HT1080 (cell line): ENCODE data around the gene MANSC1. TPM values are rescaled to one million over a fixed set of nuclear protein-coding genes. Genes with fewer than 3 reads are reported as not detected.
"Not testable (repeated sequence)": the region's sequence is repeated elsewhere in the genome, so short reads cannot be mapped to it uniquely, and the experiment has no call there.

Source experiments
- DNase-seq: peaks from one replicate; pipeline ENCODE4 v3.0.0-alpha.2; 2015; ENCODE audit warnings: low read depth
- total RNA-seq: library from RNA; depleted of rRNA; stranded (reverse); fragments of >200 nt; shearing (Covaris generic); gene quantifications from 2 replicates; pipeline ENCODE4 v1.2.3, GENCODE V29; 2014

Gene MANSC1
- total RNA-seq, 1 experiment from 2014 or later, result 3.4 TPM

- DNase-seq, result peak; percentile 55
Observed at GRCh38 chr12:12327802-12328201, 22.2 kb downstream of the MANSC1 start.

- no peak for DNase-seq
Observed at GRCh38 chr12:12326262-12326661, 23.8 kb downstream of the MANSC1 start.

GRCh38 chr12:12323591-12323990, 26.5 kb downstream of the MANSC1 start:
- DNase-seq, result no peak

GRCh38 chr12:12323118-12323517, 26.9 kb downstream of the MANSC1 start:
- no peak for DNase-seq

GRCh38 chr12:12319451-12320183, 30.4 kb downstream of the MANSC1 start:
- DNase-seq, result no peak

DNA sequence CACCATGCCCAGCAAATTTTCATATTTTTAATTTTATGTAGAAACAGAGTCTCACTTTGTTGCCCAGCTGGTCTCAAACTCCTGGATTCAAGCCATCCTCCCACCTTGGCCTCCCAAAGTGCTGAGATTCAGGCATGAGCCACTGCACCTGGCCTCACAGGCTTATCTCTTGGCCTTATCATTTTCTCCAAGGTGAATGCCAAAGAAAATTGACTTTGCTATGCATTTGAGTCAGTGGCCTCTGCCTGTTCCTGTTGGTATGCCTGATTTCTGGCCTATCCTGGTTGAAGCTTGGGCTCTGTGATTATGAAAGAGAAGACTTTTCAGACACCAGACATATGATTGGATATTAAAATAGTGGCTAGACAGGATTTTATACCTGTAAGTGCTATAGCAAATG, 34.2 kb downstream of the MANSC1 start:
- no peak for DNase-seq

GRCh38 chr12:12310695-12311094, 39.3 kb downstream of the MANSC1 start:
- not testable (repeated sequence) for DNase-seq

DNA sequence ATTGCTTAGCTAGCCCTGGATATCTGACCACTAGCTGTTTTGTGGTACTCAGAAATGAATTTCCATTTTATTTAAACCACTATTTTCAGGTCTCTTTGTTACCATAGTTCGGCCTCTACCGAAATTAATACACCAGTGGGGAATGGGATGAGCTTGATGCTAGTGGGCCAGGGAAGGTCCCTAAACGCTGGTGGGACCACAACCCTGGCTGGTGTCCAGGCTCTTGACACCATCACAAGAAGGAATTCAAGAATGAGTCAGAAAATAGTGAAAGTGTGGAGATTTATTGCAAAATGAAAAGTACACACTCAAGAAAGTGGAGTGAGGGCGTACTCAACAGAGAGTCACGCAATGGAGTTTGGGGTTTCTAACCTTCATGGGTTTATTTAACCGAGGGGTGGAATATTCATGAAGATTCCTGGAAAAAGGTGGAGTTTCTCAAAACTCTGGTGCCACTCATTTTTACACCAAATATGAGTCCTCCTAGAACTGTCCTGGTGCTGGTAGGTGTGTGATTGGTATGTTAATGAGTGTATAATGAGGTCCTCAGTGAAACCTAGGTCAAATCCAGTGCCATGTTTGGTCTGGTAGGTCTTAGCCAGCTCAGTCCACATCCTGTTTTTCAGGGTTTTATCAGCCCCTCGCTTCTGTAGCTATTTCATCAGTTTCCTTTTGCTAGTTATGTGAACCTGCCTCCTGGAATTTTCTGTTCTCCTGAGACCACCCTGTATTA, 44.3 kb downstream of the MANSC1 start:
- no peak for DNase-seq

DNA sequence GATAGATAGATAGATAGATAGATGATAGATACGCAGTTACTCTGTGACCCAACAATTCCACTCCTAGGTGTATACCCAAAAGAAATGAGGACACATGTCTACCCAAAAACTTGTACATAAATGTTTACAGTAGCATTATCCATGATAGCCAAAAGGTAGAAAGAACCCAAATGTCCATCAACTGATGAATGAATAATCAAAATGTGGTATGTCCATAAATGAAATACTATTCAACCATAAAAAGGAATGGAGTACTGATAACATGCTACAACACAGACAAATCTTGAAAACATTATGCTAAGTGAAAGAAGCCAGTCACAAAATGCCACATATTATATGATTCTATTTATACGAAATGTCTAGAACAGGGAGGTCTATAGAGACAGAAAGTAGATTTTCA, 47.1 kb downstream of the MANSC1 start:
- DNase-seq, result no peak

DNA sequence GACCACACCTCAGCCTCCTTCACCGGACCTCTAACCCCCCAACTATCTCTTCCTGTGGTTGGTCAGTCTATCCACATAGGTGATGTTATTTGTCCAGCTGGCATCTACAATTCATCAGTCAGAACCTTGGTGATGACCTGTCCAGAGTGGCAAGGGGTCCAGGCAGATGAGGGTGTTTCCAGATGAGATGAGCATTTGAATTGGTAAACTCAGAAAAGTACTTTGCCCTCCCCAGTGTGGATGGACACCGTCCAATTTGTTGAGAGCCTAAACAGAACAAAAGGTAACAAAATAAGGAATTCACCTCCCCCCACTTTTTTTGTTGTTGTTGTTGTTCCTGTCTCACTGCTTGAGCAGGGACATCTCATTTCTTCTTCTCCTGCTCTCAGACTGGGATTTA, 48.9 kb downstream of the MANSC1 start:
- no peak for DNase-seq

DNA sequence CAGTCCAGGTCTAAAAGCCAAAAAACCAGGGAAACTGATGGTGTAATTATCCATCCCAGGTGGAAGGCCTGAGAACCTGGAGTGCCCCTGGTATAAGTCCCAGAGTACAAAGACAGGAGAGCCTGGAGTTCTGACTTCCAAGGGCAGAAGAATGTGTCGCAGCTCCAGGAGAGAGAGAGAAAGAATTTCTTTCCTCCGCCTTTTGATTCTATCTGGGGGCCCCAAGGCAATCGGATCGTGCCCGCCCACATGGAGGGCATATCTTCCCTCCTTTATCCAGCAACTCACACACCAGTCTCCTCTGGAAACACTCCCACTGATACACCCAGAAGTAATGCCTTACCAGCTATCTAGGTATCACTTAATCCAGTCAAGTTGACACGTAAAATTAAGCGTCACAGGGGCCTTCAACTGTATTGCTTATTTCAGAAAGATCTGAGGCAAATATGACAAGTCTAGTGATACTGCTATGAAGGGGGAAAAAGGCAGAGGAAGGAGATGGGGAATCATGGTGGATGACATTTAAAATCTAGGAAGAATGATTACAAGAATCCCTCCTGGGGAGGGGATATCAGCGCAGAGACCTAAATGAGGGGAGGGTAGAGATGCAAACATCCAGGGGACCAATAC, 52.7 kb downstream of the MANSC1 start:
- no peak for DNase-seq

DNA sequence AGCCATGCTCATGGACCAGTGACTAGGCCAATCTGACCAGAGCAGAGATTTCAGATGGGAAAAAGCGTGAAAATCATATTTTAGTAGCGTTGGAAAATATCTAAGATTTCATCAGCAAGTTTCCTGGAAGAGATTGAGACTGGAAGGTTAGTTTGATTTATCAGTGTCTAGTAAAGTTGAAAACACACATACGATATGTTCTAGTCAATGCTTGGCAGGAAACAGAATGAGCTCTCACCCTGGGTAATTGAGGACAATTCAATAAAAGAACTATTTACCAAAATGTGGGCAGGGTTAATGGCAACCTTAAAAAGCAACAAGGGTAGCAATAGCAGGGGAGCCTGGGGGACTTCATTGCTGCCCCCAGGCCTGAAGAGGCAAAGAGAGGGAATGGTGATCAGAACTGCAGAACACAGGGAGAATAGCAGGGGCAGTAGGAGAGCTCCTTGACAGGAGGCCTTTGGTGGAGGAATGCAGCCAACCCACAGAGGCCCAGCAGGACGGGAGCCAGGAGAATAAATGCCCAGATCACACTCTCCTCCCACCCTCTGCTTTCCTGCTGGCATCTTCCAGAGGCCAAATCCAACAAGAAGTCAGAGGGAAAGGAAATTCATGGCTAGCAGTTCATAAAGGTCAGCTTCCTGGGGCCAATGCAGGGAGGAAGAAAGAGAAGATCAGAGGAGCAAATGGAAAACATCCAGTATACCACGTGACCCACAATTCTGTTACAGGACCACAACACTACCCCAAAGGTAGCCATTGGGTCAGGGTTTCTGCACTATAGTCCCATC, 55.6 kb downstream of the MANSC1 start:
- DNase-seq, result peak; percentile 28

GRCh38 chr12:12290206-12290605, 59.8 kb downstream of the MANSC1 start:
- no peak for DNase-seq

DNA sequence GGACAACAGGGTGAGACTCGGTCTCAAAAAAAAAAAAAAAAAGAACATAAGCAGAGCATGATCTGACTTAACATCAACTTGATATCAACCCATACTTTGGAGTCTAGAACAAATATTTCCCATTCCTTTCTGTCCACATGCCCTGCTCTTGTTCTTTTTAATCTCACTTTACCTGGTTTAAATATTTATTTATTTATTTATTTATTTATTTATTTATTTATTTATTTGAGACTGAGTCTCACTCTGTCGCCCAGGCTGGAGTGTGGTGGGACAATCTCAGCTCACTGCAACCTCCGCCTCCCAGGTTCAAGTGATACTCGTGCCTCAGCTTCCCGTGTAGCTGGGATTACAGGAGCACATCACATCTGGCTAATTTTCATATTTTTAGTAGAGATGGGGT, 63.6 kb downstream of the MANSC1 start:
- no peak for DNase-seq

- DNase-seq, result peak; percentile 27
Observed at GRCh38 chr12:12282761-12283425, 67.1 kb downstream of the MANSC1 start.

DNA sequence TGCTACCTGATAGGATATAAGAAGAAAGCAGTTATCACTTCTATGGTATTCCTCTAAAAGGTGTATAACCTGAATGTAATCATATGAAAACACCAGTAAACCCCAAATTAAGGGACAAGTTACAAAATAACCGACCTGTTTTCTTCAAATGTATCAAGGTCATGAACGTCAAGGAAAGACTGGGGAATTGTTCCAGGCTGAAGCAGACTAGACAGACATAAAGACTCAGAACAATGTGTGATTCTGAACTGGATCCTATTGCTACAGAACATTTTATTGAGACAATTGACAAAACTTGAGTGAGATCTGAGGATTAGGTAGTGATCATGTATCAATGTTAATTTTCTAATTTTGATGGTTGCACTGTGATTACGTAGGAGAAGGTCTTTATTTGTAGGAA, 67.8 kb downstream of the MANSC1 start:
- no peak for DNase-seq

- DNase-seq, result no peak
Observed at GRCh38 chr12:12281134-12281533, 68.9 kb downstream of the MANSC1 start.

DNA sequence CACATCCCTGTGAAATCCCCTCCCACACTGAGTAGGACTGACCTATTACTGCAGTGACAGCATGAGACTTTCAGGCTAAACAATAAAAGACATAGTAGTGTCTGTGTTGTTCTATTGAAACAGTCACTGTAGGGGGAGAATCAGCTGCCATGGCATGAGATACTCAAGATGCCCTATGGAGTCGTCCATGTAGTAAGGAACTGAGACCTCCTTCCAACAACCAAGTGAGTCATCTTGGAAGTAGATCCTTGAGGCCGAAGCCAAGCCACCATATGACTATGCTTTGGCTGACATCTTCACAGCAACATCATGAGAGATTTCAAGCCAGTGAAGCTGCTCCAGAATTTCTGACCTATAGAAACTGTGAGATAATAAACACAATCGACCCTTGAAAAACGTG, 71.1 kb downstream of the MANSC1 start:
- DNase-seq, result peak; percentile 26
